CD14-positive monocyte (primary cell): Measurements from ENCODE around the gene TMEFF2. TPM values are rescaled to one million over a fixed set of nuclear protein-coding genes. Genes with fewer than 3 reads are reported as not detected.

ENCODE experiments used
- DNase-seq, 3 donors: peaks; one replicate each; pipeline ENCODE4 v3.0.0-alpha.2; 2011 to 2022
- H2AFZ ChIP-seq: 2 replicates; pipeline ENCODE4 v1.6.0; 2012; ENCODE audit warnings: mild to moderate bottlenecking, low read depth, low read length, inconsistent platforms; ENCODE audit not compliant: insufficient read depth, poor library complexity, severe bottlenecking
- H3K27ac ChIP-seq, 2 donors: 1 replicate in 1 of 2; 2 replicates in 1 of 2; pipeline ENCODE4 v1.5.1; 2012 to 2013; ENCODE audit warnings: low read length in 2 of 2, control low read depth in 1 of 2, inconsistent platforms in 1 of 2, low read depth in 1 of 2, mild to moderate bottlenecking in 1 of 2
- H3K27me3 ChIP-seq, 2 donors: one replicate each; pipeline versions ENCODE4 v1.6.0 to v1.6.1; 2011 to 2013; ENCODE audit warnings: low read length in 2 of 2; ENCODE audit not compliant: control insufficient read depth in 2 of 2, insufficient read depth in 2 of 2
- H3K36me3 ChIP-seq, 2 donors: replicated peaks in 1 of 2; 1 replicate in 1 of 2; 2 replicates in 1 of 2; pipeline versions ENCODE4 v1.5.1 to v1.6.1; 2012 to 2013; ENCODE audit warnings: low read length in 2 of 2, control low read depth in 1 of 2, inconsistent platforms in 1 of 2, mild to moderate bottlenecking in 1 of 2; ENCODE audit not compliant: insufficient read depth in 2 of 2, control insufficient read depth in 1 of 2
- H3K4me1 ChIP-seq, 2 donors: 1 replicate in 1 of 2; 2 replicates in 1 of 2; pipeline versions ENCODE4 v1.5.1 to v1.6.1; 2012 to 2013; ENCODE audit warnings: low read length in 2 of 2, control low read depth in 1 of 2, inconsistent platforms in 1 of 2, mild to moderate bottlenecking in 1 of 2, moderate library complexity in 1 of 2; ENCODE audit not compliant: insufficient read depth in 2 of 2, control insufficient read depth in 1 of 2
- H3K4me2 ChIP-seq: replicated peaks from 2 replicates; pipeline ENCODE3; 2012; ENCODE audit warnings: low read length, moderate library complexity, mild to moderate bottlenecking; ENCODE audit not compliant: poor library complexity, severe bottlenecking; ENCODE audit errors: extremely low read depth
- H3K4me3 ChIP-seq, 3 experiments: fragments of 200-600 bp in 1 of 3; sonication (generic) in 1 of 3; replicated peaks in 1 of 3; 1 replicate in 2 of 3; 2 replicates in 1 of 3; pipeline ENCODE4 v1.5.1; 2011 to 2013; ENCODE audit warnings: low read length in 3 of 3, mild to moderate bottlenecking in 3 of 3, control low read depth in 2 of 3, low read depth in 2 of 3, inconsistent platforms in 1 of 3, moderate library complexity in 1 of 3
- H3K79me2 ChIP-seq: 2 replicates; pipeline ENCODE4 v1.6.0; 2012; ENCODE audit warnings: mild to moderate bottlenecking, control low read depth, inconsistent platforms, low read length, moderate library complexity; ENCODE audit not compliant: insufficient read depth
- H3K9ac ChIP-seq: 2 replicates; pipeline ENCODE4 v1.6.0; 2017; ENCODE audit warnings: low read length, mild to moderate bottlenecking; ENCODE audit not compliant: insufficient read depth, poor library complexity, severe bottlenecking
- H3K9me3 ChIP-seq, 2 donors: replicated peaks in 1 of 2; 1 replicate in 1 of 2; 2 replicates in 1 of 2; pipeline versions ENCODE4 v1.5.1 to v1.6.1; 2012 to 2013; ENCODE audit warnings: low read length in 2 of 2, control low read depth in 1 of 2; ENCODE audit not compliant: control insufficient read depth in 1 of 2, insufficient read depth in 1 of 2
- H4K20me1 ChIP-seq: 2 replicates; pipeline ENCODE4 v1.6.0; 2012; ENCODE audit warnings: mild to moderate bottlenecking, low read length, control low read depth, moderate library complexity; ENCODE audit not compliant: insufficient read depth
- H3K27ac Mint-ChIP-seq, 7 donors: one replicate each; pipeline ENCODE4 v1.8.0; 2020; ENCODE audit warnings: mild to moderate bottlenecking in 7 of 7, mixed read lengths in 7 of 7, moderate library complexity in 6 of 7, inconsistent platforms in 2 of 7
- H3K27me3 Mint-ChIP-seq, 3 donors: one replicate each; pipeline ENCODE4 v1.8.0; 2021 to 2022; ENCODE audit warnings: low read depth in 3 of 3, mild to moderate bottlenecking in 3 of 3, mixed read lengths in 3 of 3, moderate library complexity in 3 of 3, inconsistent platforms in 1 of 3
- H3K36me3 Mint-ChIP-seq, 2 donors: one replicate each; pipeline ENCODE4 v1.8.0; 2020; ENCODE audit warnings: mixed read lengths in 2 of 2, inconsistent platforms in 1 of 2, mild to moderate bottlenecking in 1 of 2
- H3K4me1 Mint-ChIP-seq: one replicate; pipeline ENCODE4 v1.8.0; 2020; ENCODE audit warnings: mild to moderate bottlenecking, mixed read lengths
- H3K4me3 Mint-ChIP-seq, 2 donors: one replicate each; pipeline ENCODE4 v1.8.0; 2020; ENCODE audit warnings: mild to moderate bottlenecking in 2 of 2, mixed read lengths in 2 of 2, moderate library complexity in 1 of 2
- H3K9me3 Mint-ChIP-seq, 7 donors: one replicate each; pipeline ENCODE4 v1.8.0; 2020 to 2022; ENCODE audit warnings: mixed read lengths in 7 of 7, mild to moderate bottlenecking in 6 of 7, moderate library complexity in 6 of 7, inconsistent platforms in 2 of 7
- WGBS: methylation state at CpG from one replicate; pipeline ENCODE4 v1.1.5; 2013; ENCODE audit warnings: missing lambda C conversion rate; ENCODE audit not compliant: insufficient coverage; 5-methylcytosine and 5-hydroxymethylcytosine counted together
- intact Hi-C, 2 donors: fragments of 100-400 bp; cut with micrococcal nuclease; formaldehyde crosslinking; loops; one replicate each; pipeline versions ENCODE4 v1.15.0 to v1.15.1; 2023
- polyA plus RNA-seq, 3 donors: library from polyadenylated mRNA; depleted of rRNA in 1 of 3; unstranded in 2 of 3; stranded (reverse) in 1 of 3; fragments of 300-500 nt in 2 of 3; fragments of >200 nt in 1 of 3; fragmentation: Illumina TruSeq in 2 of 3; gene quantifications; 1 replicate in 2 of 3; 2 replicates in 1 of 3; pipeline ENCODE4 v1.2.3, GENCODE V29; 2012 to 2021
- TF ChIP-seq, protein P1 (sequence below): fragments of 200-600 bp; IDR thresholded peaks from one replicate; pipeline ENCODE4 v1.8.0; 2022; ENCODE audit warnings: antibody characterized with exemption, mild to moderate bottlenecking

The TMEFF2 gene
- polyA plus RNA-seq, 3 donors, result not detected

DNA sequence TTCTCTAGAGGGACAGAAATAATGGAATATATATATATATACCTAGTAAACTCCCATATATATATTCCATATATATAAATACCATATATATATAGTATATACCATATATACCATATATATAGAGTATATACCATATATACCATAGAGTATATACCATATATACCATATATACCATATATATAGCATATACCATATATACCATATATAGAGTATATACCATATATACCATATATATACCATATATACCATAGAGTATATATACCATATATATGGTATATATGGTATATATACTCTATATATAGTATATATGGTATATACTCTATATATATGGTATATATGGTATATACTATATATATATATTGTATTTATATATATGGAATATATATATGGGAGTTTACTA lies 285.9 kb downstream of the TMEFF2 start:
- Mint-ChIP-seq H3K27me3 (peaks cover 0 to 2% (median 0%) of the 10 kb centered on the region in 3 donors), H3K36me3 (no peaks in the 10 kb centered on the region), H3K27ac (no peak overlapping the region), H3K9me3 (peaks cover 0 to 2% (median 0%) of the 10 kb centered on the region in 7 donors), H3K4me3 (no peak overlapping the region), H3K4me1 (peaks cover 11% of the 10 kb centered on the region)
- Histone ChIP-seq H3K9ac (no peak overlapping the region), H3K27me3 (no peaks in the 10 kb centered on the region), H2AFZ (no peak overlapping the region), H3K4me1 (no peaks in the 10 kb centered on the region), H3K4me3 (no peak overlapping the region), H3K36me3 (no peaks in the 10 kb centered on the region), H3K4me2 (no peak overlapping the region), H3K9me3 (no peaks in the 10 kb centered on the region), H3K27ac (no peak overlapping the region), H4K20me1 (no peaks in the 10 kb centered on the region), H3K79me2 (no peaks in the 10 kb centered on the region)
- TF ChIP-seq, protein P1, sequence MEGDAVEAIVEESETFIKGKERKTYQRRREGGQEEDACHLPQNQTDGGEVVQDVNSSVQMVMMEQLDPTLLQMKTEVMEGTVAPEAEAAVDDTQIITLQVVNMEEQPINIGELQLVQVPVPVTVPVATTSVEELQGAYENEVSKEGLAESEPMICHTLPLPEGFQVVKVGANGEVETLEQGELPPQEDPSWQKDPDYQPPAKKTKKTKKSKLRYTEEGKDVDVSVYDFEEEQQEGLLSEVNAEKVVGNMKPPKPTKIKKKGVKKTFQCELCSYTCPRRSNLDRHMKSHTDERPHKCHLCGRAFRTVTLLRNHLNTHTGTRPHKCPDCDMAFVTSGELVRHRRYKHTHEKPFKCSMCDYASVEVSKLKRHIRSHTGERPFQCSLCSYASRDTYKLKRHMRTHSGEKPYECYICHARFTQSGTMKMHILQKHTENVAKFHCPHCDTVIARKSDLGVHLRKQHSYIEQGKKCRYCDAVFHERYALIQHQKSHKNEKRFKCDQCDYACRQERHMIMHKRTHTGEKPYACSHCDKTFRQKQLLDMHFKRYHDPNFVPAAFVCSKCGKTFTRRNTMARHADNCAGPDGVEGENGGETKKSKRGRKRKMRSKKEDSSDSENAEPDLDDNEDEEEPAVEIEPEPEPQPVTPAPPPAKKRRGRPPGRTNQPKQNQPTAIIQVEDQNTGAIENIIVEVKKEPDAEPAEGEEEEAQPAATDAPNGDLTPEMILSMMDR, result no peak
- DNase-seq, result no peak
- intact Hi-C loops, result no loop called here

DNA sequence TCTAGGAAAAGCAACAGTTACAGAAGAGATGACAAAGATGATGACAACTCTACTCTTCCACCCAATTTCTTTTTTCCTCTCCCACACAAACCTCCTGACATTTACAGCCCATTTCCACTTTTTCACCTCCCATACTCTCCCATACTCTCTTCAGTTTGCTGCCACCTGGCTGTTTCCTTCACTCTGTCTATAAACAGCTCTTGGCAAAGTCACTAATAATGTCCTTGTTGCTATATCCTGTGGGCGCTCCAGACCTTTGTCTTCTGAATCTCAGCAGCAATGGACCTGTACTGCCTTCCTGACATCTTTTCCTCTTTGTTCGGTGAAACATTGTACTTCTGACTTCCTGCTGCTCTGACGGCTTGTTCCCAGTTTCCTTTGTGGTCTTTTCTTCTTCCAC lies 287.2 kb downstream of the TMEFF2 start:
- no peak overlapping the region for H3K27ac ChIP-seq
- no peak for DNase-seq
- no peak overlapping the region for H2AFZ ChIP-seq

More for the DNA sequence above, 287.2 kb downstream of the TMEFF2 start:
- H3K9ac ChIP-seq, result no peak overlapping the region
- Mint-ChIP-seq H3K4me1 (peaks cover 11% of the 10 kb centered on the region), H3K36me3 (no peaks in the 10 kb centered on the region), H3K4me3 (no peak overlapping the region), H3K27me3 (peaks cover 0 to 2% (median 0%) of the 10 kb centered on the region in 3 donors), H3K9me3 (peaks cover 0 to 2% (median 0%) of the 10 kb centered on the region in 7 donors), H3K27ac (no peak overlapping the region)
- no peak overlapping the region for H3K4me2 ChIP-seq
- no peak overlapping the region for H3K4me3 ChIP-seq
- no peaks in the 10 kb centered on the region for H3K36me3 ChIP-seq
- intact Hi-C loops, result no loop called here
- TF ChIP-seq, protein P1, result no peak
- no peaks in the 10 kb centered on the region for H3K27me3 ChIP-seq
- 50% methylated on average over 2 of the region's 3 CpGs for WGBS
- no peaks in the 10 kb centered on the region for H3K79me2 ChIP-seq
- H3K9me3 ChIP-seq, result no peaks in the 10 kb centered on the region
- no peaks in the 10 kb centered on the region for H4K20me1 ChIP-seq
- H3K4me1 ChIP-seq, result no peaks in the 10 kb centered on the region
